Measurements from ENCODE around the gene APOC4.
"Not testable (repeated sequence)": the region's sequence is repeated elsewhere in the genome, so short reads cannot be mapped to it uniquely, and the experiment has no call there.

Gene APOC4

GRCh38 chr19:44924243-44924725, 17.8 kb upstream of the APOC4 start:
- no peak for DNase-seq

- peak; percentile 55 for DNase-seq
These were observed 16.7 kb upstream of the APOC4 start for GRCh38 chr19:44925114-44925891.

- DNase-seq, result not testable (repeated sequence)
These were observed 15.6 kb upstream of the APOC4 start for GRCh38 chr19:44926245-44927077.

DNA sequence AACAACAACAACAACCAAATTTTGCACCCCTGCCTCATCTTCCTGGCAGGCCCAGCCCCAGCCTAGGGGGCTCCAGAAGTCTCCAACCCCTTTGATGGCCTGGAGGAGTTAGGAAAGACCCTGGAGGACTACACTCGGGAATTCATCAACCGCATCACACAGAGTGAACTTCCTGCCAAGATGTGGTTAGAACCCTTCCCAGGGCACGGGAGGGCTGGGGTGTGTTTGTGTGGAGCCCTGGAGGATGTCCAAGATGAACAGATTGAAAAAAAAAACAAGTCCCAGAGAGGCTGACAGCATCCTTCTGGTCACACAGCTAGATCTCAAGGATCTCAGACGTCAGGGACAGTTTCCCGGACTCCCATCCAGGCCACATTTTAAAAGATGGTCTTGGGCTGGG, 14.3 kb upstream of the APOC4 start:
- DNase-seq, result no peak

- DNase-seq, result no peak
These were observed 11.9 kb upstream of the APOC4 start for GRCh38 chr19:44930088-44930487.

DNA sequence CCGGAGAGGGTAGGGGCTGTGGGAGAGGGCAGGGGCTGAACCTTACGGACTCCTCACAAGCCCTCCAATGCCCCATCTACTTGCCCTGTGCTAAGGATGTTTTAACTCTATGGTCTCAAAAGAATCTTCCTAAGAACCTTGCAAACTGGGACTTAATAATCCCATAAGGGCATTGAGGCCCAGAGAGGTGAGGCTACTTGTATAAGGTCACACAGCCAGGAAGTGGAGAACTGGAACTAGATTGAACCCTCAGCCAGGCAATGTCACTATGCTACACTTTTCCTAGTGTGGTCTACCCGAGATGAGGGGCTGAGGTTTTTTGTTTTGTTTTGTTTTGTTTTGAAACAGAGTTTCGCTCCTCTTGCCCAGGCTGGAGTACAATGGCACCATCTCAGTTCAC, 10.5 kb upstream of the APOC4 start:
- no peak for DNase-seq

DNA sequence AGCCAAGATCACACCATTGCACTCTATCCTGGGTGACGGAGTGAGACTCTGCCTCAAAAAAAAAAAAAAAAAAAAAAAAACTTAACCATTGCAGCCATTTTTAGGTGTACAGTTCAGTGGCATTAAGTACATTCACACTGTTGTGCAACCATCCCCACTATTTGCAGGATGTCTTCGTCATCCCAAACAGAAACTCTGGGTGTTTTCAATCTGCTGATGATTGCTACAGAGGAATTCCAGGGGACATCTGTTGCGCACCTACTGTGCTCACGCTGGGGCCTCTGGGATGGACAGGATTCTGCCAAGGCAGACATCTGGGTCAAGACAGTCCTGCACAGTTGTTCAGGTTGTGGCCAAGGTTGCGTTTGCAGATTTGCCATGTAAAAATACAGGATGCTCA, 2.4 kb upstream of the APOC4 start:
- no peak for DNase-seq

DNA sequence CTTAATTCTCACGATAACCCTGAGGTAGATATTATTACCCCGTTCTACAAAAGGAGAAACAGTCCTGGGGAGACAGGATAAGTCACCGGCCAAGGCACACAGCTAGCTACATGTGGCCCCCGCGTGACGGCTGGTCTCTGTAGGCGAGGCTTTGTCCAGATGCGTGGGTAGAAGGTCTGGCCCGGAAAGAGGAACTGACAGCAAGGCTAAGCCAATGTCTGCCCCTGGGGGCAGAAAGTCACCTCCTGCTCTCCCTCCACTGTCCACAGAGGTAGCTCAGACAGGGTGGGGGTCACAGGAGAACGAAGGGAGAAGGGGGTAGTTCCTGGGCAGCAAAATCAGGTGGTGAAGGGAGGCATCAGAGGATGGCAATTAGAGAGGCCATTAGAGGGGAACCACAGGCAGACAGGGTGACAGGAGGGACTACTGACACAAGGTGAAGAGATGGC, 1.8 kb downstream of the APOC4 start:
- peak; percentile 96 for DNase-seq

GRCh38 chr19:44947041-44947581, 5.1 kb downstream of the APOC4 start:
- no peak for DNase-seq

GRCh38 chr19:44948237-44948636, 6.2 kb downstream of the APOC4 start:
- no peak for DNase-seq

DNA sequence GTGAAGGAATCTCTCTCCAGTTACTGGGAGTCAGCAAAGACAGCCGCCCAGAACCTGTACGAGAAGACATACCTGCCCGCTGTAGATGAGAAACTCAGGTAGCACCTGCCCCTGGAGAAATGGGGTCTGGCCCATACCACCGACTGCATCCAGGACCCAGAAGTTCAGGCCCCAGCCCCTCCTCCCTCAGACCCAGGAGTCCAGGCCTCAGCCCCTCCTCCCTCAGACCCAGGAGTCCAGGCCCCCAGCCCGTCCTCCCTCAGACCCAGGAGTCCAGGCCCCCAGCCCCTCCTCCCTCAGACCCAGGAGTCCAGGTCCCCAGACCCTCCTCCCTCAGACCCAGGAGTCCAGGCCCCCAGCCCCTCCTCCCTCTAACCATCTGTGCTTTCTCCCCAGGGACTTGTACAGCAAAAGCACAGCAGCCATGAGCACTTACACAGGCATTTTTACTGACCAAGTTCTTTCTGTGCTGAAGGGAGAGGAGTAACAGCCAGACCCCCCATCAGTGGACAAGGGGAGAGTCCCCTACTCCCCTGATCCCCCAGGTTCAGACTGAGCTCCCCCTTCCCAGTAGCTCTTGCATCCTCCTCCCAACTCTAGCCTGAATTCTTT, 6.8 kb downstream of the APOC4 start:
- DNase-seq, result no peak

- no peak for DNase-seq
These were observed 7.5 kb downstream of the APOC4 start for GRCh38 chr19:44949550-44949949.

GRCh38 chr19:44951179-44952159, 9.4 kb downstream of the APOC4 start:
- DNase-seq, result peak; percentile 89

DNA sequence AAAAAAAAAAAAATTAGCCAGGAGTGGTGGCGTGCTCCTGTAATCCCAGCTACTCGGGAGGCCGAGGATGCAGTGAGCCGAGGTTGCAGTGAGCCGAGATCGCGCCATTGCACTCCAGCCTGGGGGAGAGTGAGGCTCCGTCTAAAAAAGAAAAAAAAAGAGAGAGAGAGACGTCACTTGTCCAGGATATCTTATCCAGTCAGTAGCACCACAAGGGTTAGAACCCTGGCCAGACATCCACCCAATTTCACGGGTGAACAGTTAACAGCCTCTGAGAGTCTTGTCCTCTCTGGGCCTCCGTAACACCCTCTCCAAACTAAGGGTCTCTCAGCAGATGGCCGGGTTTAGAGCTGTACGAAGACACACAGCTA, 12.2 kb downstream of the APOC4 start:
- no peak for DNase-seq

GRCh38 chr19:44954649-44955504, 12.8 kb downstream of the APOC4 start, which contains the start of gene CLPTM1:
Gene CLPTM1 (plus strand): TSS chr19:44955380. CDS start chr19:44955396, 16 bp downstream.
- peak; percentile 98 for DNase-seq

DNA sequence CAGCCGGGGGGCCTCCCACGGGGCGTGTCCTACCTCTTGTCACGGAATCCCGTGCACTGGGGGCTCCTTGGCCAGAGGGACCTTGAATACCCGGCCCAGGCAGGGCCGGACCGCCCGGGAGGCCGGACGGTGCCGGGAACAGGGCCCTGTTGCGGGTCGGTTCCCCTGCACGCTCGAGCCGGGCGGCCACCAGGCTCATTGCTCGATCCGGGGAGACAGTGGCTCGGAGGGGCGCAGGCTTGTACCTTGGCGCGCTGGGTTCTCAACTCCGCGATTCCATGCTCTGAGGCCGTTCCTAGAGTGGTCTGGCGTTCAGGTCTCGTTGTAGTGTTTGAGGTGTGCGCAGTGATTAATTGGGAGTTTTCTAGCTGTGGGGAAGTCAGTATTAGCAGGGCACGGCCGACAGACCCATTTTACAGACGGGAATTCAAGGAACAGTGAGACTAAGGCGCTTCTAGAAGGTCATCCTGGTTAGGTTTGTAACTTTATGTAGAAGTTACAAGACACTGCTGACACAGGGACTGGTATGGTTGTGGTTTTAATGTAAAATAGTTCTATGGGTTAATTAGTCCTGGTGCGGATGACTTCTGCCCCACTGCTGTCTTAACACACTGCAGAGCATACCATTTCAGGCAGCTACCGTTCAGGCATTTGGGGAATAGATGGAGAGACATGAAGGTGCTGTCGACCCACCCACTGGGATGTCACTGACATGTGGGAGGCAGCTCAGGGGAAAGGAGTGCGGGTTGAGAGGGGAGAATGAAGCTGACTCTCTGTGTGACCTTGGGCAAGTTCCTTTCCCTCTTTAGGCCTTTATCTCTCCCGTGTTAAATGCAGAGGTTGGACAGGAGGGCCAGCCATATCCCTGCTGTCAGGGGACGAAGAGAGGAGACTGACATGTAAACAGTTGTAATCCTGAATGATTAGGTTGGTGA, 13.7 kb downstream of the APOC4 start:
- DNase-seq, result peak; percentile 38

DNA sequence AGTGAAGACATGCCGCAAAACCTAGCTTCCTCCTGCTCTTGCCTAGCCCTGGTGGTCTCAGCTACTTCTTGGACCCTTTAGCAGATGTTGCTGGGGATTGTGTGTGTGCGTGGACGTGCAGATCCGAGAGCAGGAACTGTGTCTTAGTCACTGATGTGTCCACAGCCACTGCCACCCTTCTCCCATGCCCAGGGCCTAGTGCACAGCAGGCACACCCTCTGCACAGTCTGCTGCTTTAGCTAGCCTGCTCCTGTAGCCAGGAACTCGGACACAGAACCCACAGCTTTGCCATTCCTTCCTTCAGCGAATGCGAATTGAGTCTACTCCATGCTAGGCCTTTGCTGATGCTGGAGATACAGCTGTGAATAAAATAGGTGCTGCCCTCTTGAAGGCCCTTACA, 15.5 kb downstream of the APOC4 start:
- no peak for DNase-seq

DNA sequence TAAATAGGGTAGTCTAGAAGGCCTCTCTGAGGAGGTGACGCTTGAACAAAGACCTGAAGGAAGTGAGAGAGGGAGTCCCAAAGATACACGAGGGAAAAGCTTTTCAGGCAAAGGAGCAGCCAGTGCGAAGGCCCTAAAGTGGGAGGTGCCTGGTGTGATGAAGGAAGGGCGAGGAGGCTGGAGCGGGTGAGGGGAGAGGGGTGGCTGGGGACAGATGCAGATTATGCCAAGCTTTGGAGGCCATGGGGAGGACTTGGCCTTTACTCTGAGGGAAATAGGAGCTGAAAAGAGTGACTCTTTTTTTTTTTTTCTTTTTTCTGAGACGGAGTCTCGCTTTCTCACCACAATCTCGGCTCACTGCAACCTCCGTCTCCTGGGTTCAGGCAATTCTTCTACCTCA, 16.1 kb downstream of the APOC4 start:
- DNase-seq, result no peak

DNA sequence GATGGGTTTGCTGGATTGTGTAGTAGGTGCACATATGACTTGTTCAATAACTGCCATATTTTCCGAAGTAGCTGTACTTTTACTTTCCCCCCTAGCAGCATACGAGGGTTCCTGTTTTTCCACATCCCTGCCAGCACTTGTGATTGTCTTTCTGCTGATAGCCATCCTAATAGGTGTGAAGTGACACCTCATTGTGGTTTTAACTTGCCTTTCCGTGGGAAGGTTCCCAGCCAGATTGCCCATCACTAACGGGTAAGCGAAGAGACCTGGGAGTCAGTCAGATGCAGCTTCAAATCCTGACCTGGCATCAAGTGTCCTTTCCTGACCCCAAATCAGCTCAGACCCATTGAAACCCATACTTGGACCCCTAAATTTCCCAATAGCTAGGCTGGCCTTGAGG, 17.7 kb downstream of the APOC4 start:
- DNase-seq, result no peak

Data from OCI-M1 (cell line).